Endothelial cell (in vitro differentiated cells): ENCODE data around the gene IQCH. TPM values are rescaled to one million over a fixed set of nuclear protein-coding genes. Genes with fewer than 3 reads are reported as not detected.
"Not testable (repeated sequence)": the region's sequence is repeated elsewhere in the genome, so short reads cannot be mapped to it uniquely, and the experiment has no call there.

ENCODE experiments used
- DNase-seq: peaks from one replicate; pipeline ENCODE4 v3.0.0; 2021; ENCODE audit warnings: low spot score
- H3K27ac Mint-ChIP-seq: one replicate; pipeline ENCODE4 v1.8.0; 2021; ENCODE audit warnings: mixed read lengths, inconsistent platforms; ENCODE audit not compliant: unreplicated experiment
- H3K27me3 Mint-ChIP-seq: one replicate; pipeline ENCODE4 v1.8.0; 2021; ENCODE audit warnings: mild to moderate bottlenecking, moderate library complexity, mixed read lengths, inconsistent platforms; ENCODE audit not compliant: unreplicated experiment
- H3K36me3 Mint-ChIP-seq: one replicate; pipeline ENCODE4 v1.8.0; 2021; ENCODE audit warnings: mild to moderate bottlenecking, low read depth, mixed read lengths, inconsistent platforms; ENCODE audit not compliant: unreplicated experiment
- H3K4me1 Mint-ChIP-seq: one replicate; pipeline ENCODE4 v1.8.0; 2021; ENCODE audit warnings: mild to moderate bottlenecking, mixed read lengths, inconsistent platforms; ENCODE audit not compliant: unreplicated experiment
- H3K4me3 Mint-ChIP-seq: one replicate; pipeline ENCODE4 v1.8.0; 2021; ENCODE audit warnings: mild to moderate bottlenecking, mixed read lengths, inconsistent platforms; ENCODE audit not compliant: unreplicated experiment
- H3K9me3 Mint-ChIP-seq: one replicate; pipeline ENCODE4 v1.8.0; 2021; ENCODE audit warnings: mixed read lengths, inconsistent platforms; ENCODE audit not compliant: unreplicated experiment
- CTCF ChIP-seq: fragments of 200-600 bp; sonication (generic); IDR thresholded peaks from one replicate; pipeline ENCODE4 v1.5.0; 2021; ENCODE audit warnings: antibody characterized with exemption; ENCODE audit not compliant: unreplicated experiment
- total RNA-seq: library from RNA; stranded (reverse); fragmentation: NEBNext Ultra II Directional; extraction: Animal tissue kit (Norgen Biotek cat#: 25700); gene quantifications from one replicate; pipeline ENCODE4 v1.2.1, GENCODE V29; 2021; ENCODE audit not compliant: unreplicated experiment

IQCH gene
- total RNA-seq, 1 donor from 2014 or later = 2.4 TPM

- Mint-ChIP-seq H3K9me3 (no peaks in the 10 kb centered on the region), H3K27me3 (peaks cover 2% of the 10 kb centered on the region), H3K4me3 (no peak overlapping the region), H3K27ac (no peak overlapping the region), H3K36me3 (no peaks in the 10 kb centered on the region), H3K4me1 (no peaks in the 10 kb centered on the region)
- TF ChIP-seq CTCF = no peak
- no peak for DNase-seq
Observed at GRCh38 chr15:67359431-67360079, 105.0 kb downstream of the IQCH start.

GRCh38 chr15:67361100-67361499 lies 106.5 kb downstream of the IQCH start:
- Mint-ChIP-seq H3K27me3 (no peaks in the 10 kb centered on the region), H3K9me3 (no peaks in the 10 kb centered on the region), H3K4me3 (no peak overlapping the region), H3K36me3 (no peaks in the 10 kb centered on the region), H3K4me1 (peaks cover 3% of the 10 kb centered on the region), H3K27ac (no peak overlapping the region)
- TF ChIP-seq CTCF = no peak
- DNase-seq = no peak

GRCh38 chr15:67363712-67364111 lies 109.1 kb downstream of the IQCH start:
- not testable (repeated sequence) for DNase-seq, H3K27me3 Mint-ChIP-seq, H3K9me3 Mint-ChIP-seq, H3K4me1 Mint-ChIP-seq, H3K4me3 Mint-ChIP-seq, H3K27ac Mint-ChIP-seq, H3K36me3 Mint-ChIP-seq

- H3K27ac Mint-ChIP-seq = no peak overlapping the region
- H3K27me3 Mint-ChIP-seq = no peaks in the 10 kb centered on the region
- H3K9me3 Mint-ChIP-seq = no peaks in the 10 kb centered on the region
- peaks cover 3% of the 10 kb centered on the region for H3K4me1 Mint-ChIP-seq
- H3K4me3 Mint-ChIP-seq = no peak overlapping the region
- no peak for DNase-seq
- H3K36me3 Mint-ChIP-seq = no peaks in the 10 kb centered on the region
- TF ChIP-seq CTCF = no peak
Observed at GRCh38 chr15:67365994-67366393, 111.4 kb downstream of the IQCH start.

GRCh38 chr15:67366904-67367303 lies 112.3 kb downstream of the IQCH start:
- Mint-ChIP-seq H3K4me3 (no peak overlapping the region), H3K36me3 (no peaks in the 10 kb centered on the region), H3K27ac (no peak overlapping the region), H3K4me1 (peaks cover 3% of the 10 kb centered on the region), H3K9me3 (no peaks in the 10 kb centered on the region), H3K27me3 (no peaks in the 10 kb centered on the region)
- no peak for TF ChIP-seq CTCF
- DNase-seq = no peak
